HL-60 (cell line): Measurements from ENCODE around the gene ITGB5.

Experiments
- GABPA ChIP-seq: IDR thresholded peaks from 2 replicates; pipeline ENCODE4 v1.6.1; 2012; ENCODE audit warnings: low read depth
- POLR2AphosphoS5 ChIP-seq: IDR thresholded peaks from 2 replicates; pipeline ENCODE4 v1.6.1; 2012; ENCODE audit warnings: low read depth
- REST ChIP-seq: IDR thresholded peaks from 2 replicates; pipeline ENCODE4 v1.6.1; 2012; ENCODE audit warnings: low read depth; ENCODE audit not compliant: insufficient replicate concordance
- TF ChIP-seq, protein P1 (sequence below): IDR thresholded peaks from one replicate; pipeline ENCODE4 v1.5.1; 2011; ENCODE audit warnings: low read length, control low read depth, inconsistent platforms; ENCODE audit not compliant: insufficient read depth

- TF ChIP-seq, protein P1, sequence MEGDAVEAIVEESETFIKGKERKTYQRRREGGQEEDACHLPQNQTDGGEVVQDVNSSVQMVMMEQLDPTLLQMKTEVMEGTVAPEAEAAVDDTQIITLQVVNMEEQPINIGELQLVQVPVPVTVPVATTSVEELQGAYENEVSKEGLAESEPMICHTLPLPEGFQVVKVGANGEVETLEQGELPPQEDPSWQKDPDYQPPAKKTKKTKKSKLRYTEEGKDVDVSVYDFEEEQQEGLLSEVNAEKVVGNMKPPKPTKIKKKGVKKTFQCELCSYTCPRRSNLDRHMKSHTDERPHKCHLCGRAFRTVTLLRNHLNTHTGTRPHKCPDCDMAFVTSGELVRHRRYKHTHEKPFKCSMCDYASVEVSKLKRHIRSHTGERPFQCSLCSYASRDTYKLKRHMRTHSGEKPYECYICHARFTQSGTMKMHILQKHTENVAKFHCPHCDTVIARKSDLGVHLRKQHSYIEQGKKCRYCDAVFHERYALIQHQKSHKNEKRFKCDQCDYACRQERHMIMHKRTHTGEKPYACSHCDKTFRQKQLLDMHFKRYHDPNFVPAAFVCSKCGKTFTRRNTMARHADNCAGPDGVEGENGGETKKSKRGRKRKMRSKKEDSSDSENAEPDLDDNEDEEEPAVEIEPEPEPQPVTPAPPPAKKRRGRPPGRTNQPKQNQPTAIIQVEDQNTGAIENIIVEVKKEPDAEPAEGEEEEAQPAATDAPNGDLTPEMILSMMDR, result no peak
- TF ChIP-seq GABPA, result no peak
- TF ChIP-seq POLR2AphosphoS5, result no peak
- no peak for TF ChIP-seq REST
Observed at GRCh38 chr3:124751501-124751900, 135.7 kb downstream of the ITGB5 start.
